HEK293 (cell line): ENCODE measurements around the gene MYO18B.

ENCODE experiments used
- CTCF ChIP-seq: fragments of 450-650 bp; formaldehyde crosslinking; IDR thresholded peaks from 2 replicates; pipeline ENCODE4 v1.5.1; 2016; ENCODE audit warnings: missing biosample characterization, missing genetic modification characterization
- EGR2 ChIP-seq: fragments of 450-650 bp; formaldehyde crosslinking; IDR thresholded peaks from 2 replicates; pipeline ENCODE4 v1.5.1; 2016; ENCODE audit warnings: low read depth, missing biosample characterization, missing genetic modification characterization
- ELK4 ChIP-seq: IDR thresholded peaks from 2 replicates; pipeline ENCODE4 v1.6.1; 2011; ENCODE audit warnings: mild to moderate bottlenecking, low read depth, low read length, borderline replicate concordance
- MZF1 ChIP-seq: fragments of 450-650 bp; formaldehyde crosslinking; IDR thresholded peaks from 2 replicates; pipeline ENCODE4 v1.5.1; 2017; ENCODE audit warnings: missing biosample characterization, missing genetic modification characterization, borderline replicate concordance
- PRDM10 ChIP-seq: fragments of 450-650 bp; formaldehyde crosslinking; IDR thresholded peaks from 2 replicates; pipeline ENCODE4 v1.5.1; 2016; ENCODE audit warnings: missing biosample characterization, missing genetic modification characterization
- REST ChIP-seq: fragments of 450-650 bp; formaldehyde crosslinking; IDR thresholded peaks from 2 replicates; pipeline ENCODE4 v1.5.1; 2016; ENCODE audit warnings: missing biosample characterization, missing genetic modification characterization
- WT1 ChIP-seq: fragments of 450-650 bp; formaldehyde crosslinking; IDR thresholded peaks from 2 replicates; pipeline ENCODE4 v1.5.1; 2016; ENCODE audit warnings: missing biosample characterization, missing genetic modification characterization
- ZNF571 ChIP-seq: fragments of 450-650 bp; formaldehyde crosslinking; IDR thresholded peaks from 2 replicates; pipeline ENCODE4 v1.5.0; 2017; ENCODE audit warnings: missing biosample characterization, missing genetic modification characterization

GRCh38 chr22:25760848-25761595 lies 19.0 kb downstream of the MYO18B start:
- TF ChIP-seq CTCF (tag by site-specific recombination): no peak
- TF ChIP-seq MZF1 (tag by site-specific recombination): no peak
- no peak for TF ChIP-seq ELK4
- no peak for TF ChIP-seq REST (tag by site-specific recombination)
- TF ChIP-seq PRDM10 (tag by site-specific recombination): no peak
- TF ChIP-seq WT1: no peak
- TF ChIP-seq ZNF571: no peak
- no peak for TF ChIP-seq EGR2 (tag by site-specific recombination)
